ENCODE data around the gene FBXO44. TPM values are rescaled to one million over a fixed set of nuclear protein-coding genes. Genes with fewer than 3 reads are reported as not detected.

FBXO44 gene
- total and polyA plus RNA-seq, 2 experiments from 2014 or later = 22.0 to 30.8 TPM

Other genes with a start within 250 kb of the FBXO44 start
- 7.8 and 11.1 TPM in 2 replicates for gene DISP3, start 175.7 kb upstream of the FBXO44 start, total RNA-seq (2014; rRNA removed; shearing (Covaris generic))
- gene DISP3, start 175.7 kb upstream of the FBXO44 start, polyA plus RNA-seq (2016; fragmentation: Nextera tagmentation; extraction: Ambion mirVana) = 3.2 and 3.9 TPM in 2 replicates
- 44.4 and 45.4 TPM in 2 replicates for gene FBXO2, start 448 bp upstream of the FBXO44 start, total RNA-seq (2014; rRNA removed; shearing (Covaris generic))
- gene FBXO2, start 448 bp upstream of the FBXO44 start, polyA plus RNA-seq (2016; fragmentation: Nextera tagmentation; extraction: Ambion mirVana) = 84.6 and 86.7 TPM in 2 replicates
- gene FBXO6, start 9.3 kb downstream of the FBXO44 start, total RNA-seq (2014; rRNA removed; shearing (Covaris generic)) = 0.58 and 0.90 TPM in 2 replicates
- 0.40 and 0.89 TPM in 2 replicates for gene FBXO6, start 9.3 kb downstream of the FBXO44 start, polyA plus RNA-seq (2016; fragmentation: Nextera tagmentation; extraction: Ambion mirVana)
- gene MAD2L2, start 26.3 kb downstream of the FBXO44 start, total RNA-seq (2014; rRNA removed; shearing (Covaris generic)) = 474 and 552 TPM in 2 replicates
- 478 and 498 TPM in 2 replicates for gene MAD2L2, start 26.3 kb downstream of the FBXO44 start, polyA plus RNA-seq (2016; fragmentation: Nextera tagmentation; extraction: Ambion mirVana)
- 22.6 and 23.0 TPM in 2 replicates for gene DRAXIN, start 36.8 kb downstream of the FBXO44 start, total RNA-seq (2014; rRNA removed; shearing (Covaris generic))
- 7.4 and 7.6 TPM in 2 replicates for gene DRAXIN, start 36.8 kb downstream of the FBXO44 start, polyA plus RNA-seq (2016; fragmentation: Nextera tagmentation; extraction: Ambion mirVana)
- gene AGTRAP, start 81.3 kb downstream of the FBXO44 start, total RNA-seq (2014; rRNA removed; shearing (Covaris generic)) = 88.7 and 102 TPM in 2 replicates
- 79.0 and 79.4 TPM in 2 replicates for gene AGTRAP, start 81.3 kb downstream of the FBXO44 start, polyA plus RNA-seq (2016; fragmentation: Nextera tagmentation; extraction: Ambion mirVana)
- gene C1orf167, start 107.3 kb downstream of the FBXO44 start, total RNA-seq (2014; rRNA removed; shearing (Covaris generic)) = 1.7 and 6.0 TPM in 2 replicates
- 2.2 TPM in 2 replicates for gene C1orf167, start 107.3 kb downstream of the FBXO44 start, polyA plus RNA-seq (2016; fragmentation: Nextera tagmentation; extraction: Ambion mirVana)
- 21.6 and 26.4 TPM in 2 replicates for gene MTHFR, start 151.1 kb downstream of the FBXO44 start, total RNA-seq (2014; rRNA removed; shearing (Covaris generic))
- gene MTHFR, start 151.1 kb downstream of the FBXO44 start, polyA plus RNA-seq (2016; fragmentation: Nextera tagmentation; extraction: Ambion mirVana) = 5.7 and 6.9 TPM in 2 replicates
- 16.3 and 22.6 TPM in 2 replicates for gene CLCN6, start 151.3 kb downstream of the FBXO44 start, total RNA-seq (2014; rRNA removed; shearing (Covaris generic))
- gene CLCN6, start 151.3 kb downstream of the FBXO44 start, polyA plus RNA-seq (2016; fragmentation: Nextera tagmentation; extraction: Ambion mirVana) = 13.0 and 16.0 TPM in 2 replicates
- not detected in 2 replicates for gene NPPA, start 192.9 kb downstream of the FBXO44 start, total RNA-seq (2014; rRNA removed; shearing (Covaris generic))
- 0.29 TPM in 1 of 2 replicates, not detected in the other for gene NPPA, start 192.9 kb downstream of the FBXO44 start, polyA plus RNA-seq (2016; fragmentation: Nextera tagmentation; extraction: Ambion mirVana)
- not detected in 2 replicates for gene NPPB, start 204.1 kb downstream of the FBXO44 start, total RNA-seq (2014; rRNA removed; shearing (Covaris generic))
- gene NPPB, start 204.1 kb downstream of the FBXO44 start, polyA plus RNA-seq (2016; fragmentation: Nextera tagmentation; extraction: Ambion mirVana) = 0.95 and 1.1 TPM in 2 replicates

Measured in GM23338 (cell line).